Activated B cell treated with CpG ODN at 0.5 μM for 24 hours (primary cell): Measurements from ENCODE around the gene TCL1B. TPM values are rescaled to one million over a fixed set of nuclear protein-coding genes. Genes with fewer than 3 reads are reported as not detected.

Experiments
- ATAC-seq: fragments of 200-7000 bp; cut with Tn5 transposase; one replicate; pipeline ENCODE4 v1.10.0; 2021; ENCODE audit warnings: low read depth, mild to moderate bottlenecking, moderate library complexity
- CTCF ChIA-PET: fragments of 350-600 bp; sonication (Branson Sonifier 250); formaldehyde crosslinking; loops from one replicate; lab custom pipeline; 2021; ENCODE audit warnings: antibody characterized with exemption; lab: Charles Lee
- POLR2A ChIA-PET: fragments of 350-600 bp; sonication (Branson Sonifier 250); formaldehyde crosslinking; loops from one replicate; lab custom pipeline; 2021; ENCODE audit warnings: antibody characterized with exemption; lab: Charles Lee
- DNase-seq: peaks from one replicate; pipeline ENCODE4 v3.0.0; 2022
- H3K27ac Mint-ChIP-seq: one replicate; pipeline ENCODE4 v1.8.0; 2020; ENCODE audit warnings: mixed read lengths
- H3K27me3 Mint-ChIP-seq: one replicate; pipeline ENCODE4 v1.8.0; 2021; ENCODE audit warnings: mixed read lengths
- H3K36me3 Mint-ChIP-seq: one replicate; pipeline ENCODE4 v1.8.0; 2021; ENCODE audit warnings: low read depth, mixed read lengths
- H3K4me1 Mint-ChIP-seq: one replicate; pipeline ENCODE4 v1.8.0; 2021; ENCODE audit warnings: mixed read lengths
- H3K4me3 Mint-ChIP-seq: one replicate; pipeline ENCODE4 v1.8.0; 2020; ENCODE audit warnings: mild to moderate bottlenecking, mixed read lengths
- H3K9me3 Mint-ChIP-seq: one replicate; pipeline ENCODE4 v1.8.0; 2020; ENCODE audit warnings: mixed read lengths
- intact Hi-C: fragments of 100-400 bp; cut with micrococcal nuclease; formaldehyde crosslinking; loops from one replicate; pipeline ENCODE4 v1.15.1; 2024
- total RNA-seq: library from RNA; stranded (reverse); gene quantifications from 2 replicates; pipeline ENCODE4 v1.2.3, GENCODE V29; 2022
- TF ChIP-seq, protein P1 (sequence below): fragments of 200-600 bp; IDR thresholded peaks from one replicate; pipeline ENCODE4 v1.8.0; 2022; ENCODE audit warnings: antibody characterized with exemption, mild to moderate bottlenecking

TCL1B gene
- total RNA-seq, 1 donor from 2014 or later, result 1.2 TPM

DNA sequence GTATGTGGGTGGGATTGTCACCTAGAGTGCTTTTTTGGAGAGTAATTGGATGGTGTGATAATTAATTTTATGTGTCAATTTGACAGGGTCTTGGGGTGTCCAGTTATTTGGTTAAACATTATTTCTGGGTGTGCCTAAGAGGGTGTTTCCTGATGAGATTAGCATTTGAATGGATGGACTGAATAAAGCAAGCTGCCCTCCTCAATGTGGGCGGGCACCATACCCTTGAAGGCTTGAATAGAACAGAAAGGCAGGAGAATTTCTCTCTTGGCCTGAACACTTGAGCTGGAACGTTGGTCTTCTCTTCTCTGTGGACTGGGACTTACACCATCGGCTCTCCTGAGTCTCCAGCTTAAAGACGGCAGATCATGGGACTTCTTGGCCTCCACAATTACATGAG lies 28.8 kb upstream of the TCL1B start:
- CTCF ChIA-PET, result interaction anchor here (0.6 kb wide), 1 partner anchor 80 kb away, joined by 3 read pairs; no protein-coding TSS in a partner anchor

DNA sequence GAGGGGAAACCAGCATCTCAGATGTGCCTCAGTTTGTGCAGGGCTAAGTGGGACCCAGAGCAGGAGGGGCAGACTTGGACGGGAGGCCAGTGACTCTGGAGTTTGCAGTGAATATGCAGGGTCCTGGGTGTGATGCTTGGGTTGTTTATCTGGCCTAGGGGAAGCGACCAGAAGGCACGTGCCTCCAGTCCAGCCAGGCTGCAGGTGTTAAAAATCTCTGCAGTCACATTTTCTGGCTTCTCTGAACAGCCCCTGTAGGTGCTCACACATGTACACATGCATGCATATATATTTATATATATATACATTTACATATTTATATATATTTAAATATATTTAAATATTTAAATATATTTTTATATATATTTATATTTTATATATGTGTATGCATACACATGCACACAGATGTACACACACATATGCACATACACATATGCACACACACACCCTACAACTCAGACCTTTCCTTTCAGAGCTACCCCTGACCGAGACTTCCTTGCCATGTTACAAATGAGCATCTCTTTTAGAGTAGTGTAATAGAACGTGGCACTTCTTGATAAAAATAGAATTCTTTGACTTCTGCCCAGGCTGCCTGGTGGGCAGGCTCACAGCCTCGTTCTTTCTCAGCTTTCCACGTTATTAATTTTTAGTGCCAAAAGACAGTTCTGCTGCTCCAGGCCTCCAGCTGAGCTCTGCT lies 26.8 kb upstream of the TCL1B start:
- H3K4me1 Mint-ChIP-seq, result peaks cover 86% of the 10 kb centered on the region
- H3K4me3 Mint-ChIP-seq, result no peak overlapping the region
- POLR2A ChIA-PET, result interaction anchor here (0.5 to 1.1 kb wide), 3 partner anchors 19 to 37 kb away, joined by 3 to 8 read pairs (median 3); no protein-coding TSS in a partner anchor
- TF ChIP-seq, protein P1, sequence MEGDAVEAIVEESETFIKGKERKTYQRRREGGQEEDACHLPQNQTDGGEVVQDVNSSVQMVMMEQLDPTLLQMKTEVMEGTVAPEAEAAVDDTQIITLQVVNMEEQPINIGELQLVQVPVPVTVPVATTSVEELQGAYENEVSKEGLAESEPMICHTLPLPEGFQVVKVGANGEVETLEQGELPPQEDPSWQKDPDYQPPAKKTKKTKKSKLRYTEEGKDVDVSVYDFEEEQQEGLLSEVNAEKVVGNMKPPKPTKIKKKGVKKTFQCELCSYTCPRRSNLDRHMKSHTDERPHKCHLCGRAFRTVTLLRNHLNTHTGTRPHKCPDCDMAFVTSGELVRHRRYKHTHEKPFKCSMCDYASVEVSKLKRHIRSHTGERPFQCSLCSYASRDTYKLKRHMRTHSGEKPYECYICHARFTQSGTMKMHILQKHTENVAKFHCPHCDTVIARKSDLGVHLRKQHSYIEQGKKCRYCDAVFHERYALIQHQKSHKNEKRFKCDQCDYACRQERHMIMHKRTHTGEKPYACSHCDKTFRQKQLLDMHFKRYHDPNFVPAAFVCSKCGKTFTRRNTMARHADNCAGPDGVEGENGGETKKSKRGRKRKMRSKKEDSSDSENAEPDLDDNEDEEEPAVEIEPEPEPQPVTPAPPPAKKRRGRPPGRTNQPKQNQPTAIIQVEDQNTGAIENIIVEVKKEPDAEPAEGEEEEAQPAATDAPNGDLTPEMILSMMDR, result no peak
- intact Hi-C loops, result no loop called here
- CTCF ChIA-PET, result interaction anchor here (0.8 kb wide), 1 partner anchor 8 kb away, joined by 3 read pairs; no protein-coding TSS in a partner anchor
- ATAC-seq (no peak), DNase-seq (no peak)
- no peak overlapping the region for H3K27ac Mint-ChIP-seq
- no peaks in the 10 kb centered on the region for H3K9me3 Mint-ChIP-seq
- H3K27me3 Mint-ChIP-seq, result peaks cover 11% of the 10 kb centered on the region
- peaks cover 3% of the 10 kb centered on the region for H3K36me3 Mint-ChIP-seq

More for the DNA sequence above, 28.8 kb upstream of the TCL1B start:
- H3K4me1 Mint-ChIP-seq, result peaks cover 80% of the 10 kb centered on the region
- TF ChIP-seq, protein P1, result no peak
- DNase-seq, result no peak
- intact Hi-C loops, result no loop called here
- H3K27ac Mint-ChIP-seq, result no peak overlapping the region
- H3K36me3 Mint-ChIP-seq, result peaks cover 3% of the 10 kb centered on the region
- H3K27me3 Mint-ChIP-seq, result peaks cover 7% of the 10 kb centered on the region
- no peaks in the 10 kb centered on the region for H3K9me3 Mint-ChIP-seq
- POLR2A ChIA-PET, result no interaction called here
- no peak overlapping the region for H3K4me3 Mint-ChIP-seq
- no peak for ATAC-seq

DNA sequence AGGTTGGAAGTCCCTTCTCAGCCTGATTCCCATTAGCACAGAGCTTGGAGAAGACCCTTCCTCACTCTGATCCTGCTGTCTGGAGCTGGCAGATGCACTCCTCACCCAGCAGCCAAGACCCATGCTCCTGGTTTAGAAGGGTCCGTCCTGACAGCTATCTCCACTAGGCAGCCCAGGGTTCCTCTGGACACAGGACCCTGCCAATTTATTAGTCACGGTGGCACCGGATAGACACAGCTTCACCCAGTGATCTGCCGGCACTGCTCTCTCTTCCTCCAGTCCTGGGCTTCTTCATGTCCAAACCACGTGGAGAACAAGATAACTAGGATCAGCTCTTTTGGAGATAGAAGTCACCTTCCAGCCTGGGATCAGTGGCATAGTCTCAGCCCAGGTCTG lies 26.2 kb upstream of the TCL1B start:
- POLR2A ChIA-PET, result interaction anchor here (0.5 to 1.1 kb wide), 2 partner anchors 18 to 36 kb away, joined by 3 read pairs; no protein-coding TSS in a partner anchor
- ATAC-seq (no peak), DNase-seq (no peak)
- Mint-ChIP-seq H3K4me3 (no peak overlapping the region), H3K27me3 (peaks cover 15% of the 10 kb centered on the region), H3K9me3 (no peaks in the 10 kb centered on the region), H3K4me1 (peaks cover 86% of the 10 kb centered on the region), H3K36me3 (peaks cover under 1% of the 10 kb centered on the region), H3K27ac (no peak overlapping the region)
- TF ChIP-seq, protein P1, result no peak
- CTCF ChIA-PET, result interaction anchor here (0.8 kb wide), 1 partner anchor 8 kb away, joined by 3 read pairs; no protein-coding TSS in a partner anchor
- intact Hi-C loops, result loop anchor here (5.0 kb wide), 3 partner anchors 33 to 83 kb away; no protein-coding TSS in a partner anchor

DNA sequence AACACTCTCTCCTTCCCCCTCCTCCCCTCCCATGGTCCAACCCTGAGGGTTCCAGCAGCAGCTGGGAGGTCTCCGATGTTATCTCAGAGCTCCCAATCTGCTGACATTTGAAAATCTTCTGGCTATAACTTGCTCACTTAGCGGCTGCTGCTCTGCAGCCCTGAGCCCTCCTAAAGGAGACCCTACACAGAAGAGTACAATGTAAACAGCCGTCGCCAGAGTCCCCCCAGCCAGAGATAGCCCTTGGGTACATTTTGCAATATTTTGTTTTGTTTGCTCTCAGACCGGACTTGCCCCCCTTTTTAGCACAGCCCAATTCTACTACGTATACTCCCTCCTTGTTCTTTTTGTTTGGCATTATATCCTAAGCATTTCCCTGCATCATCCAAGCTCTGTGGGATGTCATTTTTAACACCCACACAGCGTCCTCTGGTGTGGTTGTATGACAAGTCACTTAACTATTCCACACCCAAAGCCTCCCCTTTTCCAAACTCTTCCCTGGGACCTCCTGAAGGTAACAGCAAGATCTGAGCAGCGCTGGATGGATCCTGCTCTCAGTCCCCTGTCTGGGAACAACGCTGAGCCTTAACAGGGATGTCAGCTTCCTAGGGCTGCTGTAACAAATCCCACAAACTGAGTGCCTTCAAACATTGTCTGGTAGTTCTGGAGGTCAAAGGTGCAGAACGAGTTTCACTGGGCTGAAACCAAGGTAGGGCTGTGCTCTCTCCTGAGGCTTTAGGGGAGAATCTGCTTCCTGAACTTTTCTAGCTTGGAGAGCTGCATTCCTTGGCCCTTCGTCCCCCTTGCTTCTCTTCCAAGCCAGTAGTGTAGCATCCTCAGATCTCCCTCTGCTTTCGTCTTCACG lies 25.3 kb upstream of the TCL1B start:
- no peak for DNase-seq
- peaks cover 15% of the 10 kb centered on the region for H3K27me3 Mint-ChIP-seq
- no peak for ATAC-seq
- H3K36me3 Mint-ChIP-seq, result no peaks in the 10 kb centered on the region
- CTCF ChIA-PET, result no interaction called here
- POLR2A ChIA-PET, result interaction anchor here (7.2 kb wide), 1 partner anchor 36 kb away, joined by 68 read pairs; no protein-coding TSS in a partner anchor
- no peaks in the 10 kb centered on the region for H3K9me3 Mint-ChIP-seq
- no peak overlapping the region for H3K4me3 Mint-ChIP-seq
- peaks cover 87% of the 10 kb centered on the region for H3K4me1 Mint-ChIP-seq
- intact Hi-C loops, result loop anchor here (5.0 kb wide), 3 partner anchors 34 to 84 kb away; no protein-coding TSS in a partner anchor
- TF ChIP-seq, protein P1, result no peak
- peak overlapping the region; percentile 38 for H3K27ac Mint-ChIP-seq
